NOMO-1 treated with DMSO at 0.1 percent for 48 hours (cell line): Measurements from ENCODE around the gene LRRC4C.
"Not testable (repeated sequence)": the region's sequence is repeated elsewhere in the genome, so short reads cannot be mapped to it uniquely, and the experiment has no call there.

Experiments used
- DNase-seq: peaks from one replicate; lab custom pipeline; 2025; ENCODE audit not compliant: unreplicated experiment; lab: John Stamatoyannopoulos, UW

Gene LRRC4C

DNA sequence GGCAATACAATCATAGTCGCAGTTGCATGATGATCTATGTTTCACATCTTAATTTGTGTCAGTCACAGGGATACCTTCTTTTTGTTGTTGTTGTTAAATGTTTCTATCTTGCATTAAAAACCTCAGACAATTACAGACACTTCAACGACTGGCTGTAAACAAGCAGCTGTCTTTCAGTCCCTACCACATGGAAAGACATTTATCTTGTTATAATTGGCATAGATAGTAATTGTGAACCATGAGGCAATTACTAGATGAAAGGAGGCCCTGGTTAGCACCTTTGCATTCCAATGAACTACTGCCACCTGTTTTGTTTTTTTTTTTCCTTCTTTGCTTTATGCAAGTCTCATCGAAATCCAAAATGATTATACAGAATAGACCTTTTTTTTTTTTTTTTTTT is 416.8 kb downstream of the LRRC4C start:
- no peak for DNase-seq

DNA sequence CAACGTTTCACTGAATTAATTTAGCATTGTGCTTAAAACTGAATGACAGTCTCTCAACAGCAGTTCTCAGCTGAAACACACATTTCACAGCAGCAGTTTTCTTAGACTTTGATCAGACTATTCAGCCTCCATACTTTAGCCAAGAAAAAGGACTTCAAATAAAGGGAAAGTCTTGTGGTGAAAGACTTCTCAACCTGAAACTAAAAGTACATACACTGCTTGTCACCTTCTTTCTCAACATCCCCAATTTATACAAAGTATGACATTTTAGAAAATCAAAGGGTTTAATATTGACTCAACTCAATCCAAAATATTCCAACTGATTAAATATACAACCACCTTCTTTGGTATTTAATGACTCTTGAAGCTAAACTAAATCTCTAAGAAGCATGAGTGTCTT is 419.0 kb downstream of the LRRC4C start:
- DNase-seq = no peak

DNA sequence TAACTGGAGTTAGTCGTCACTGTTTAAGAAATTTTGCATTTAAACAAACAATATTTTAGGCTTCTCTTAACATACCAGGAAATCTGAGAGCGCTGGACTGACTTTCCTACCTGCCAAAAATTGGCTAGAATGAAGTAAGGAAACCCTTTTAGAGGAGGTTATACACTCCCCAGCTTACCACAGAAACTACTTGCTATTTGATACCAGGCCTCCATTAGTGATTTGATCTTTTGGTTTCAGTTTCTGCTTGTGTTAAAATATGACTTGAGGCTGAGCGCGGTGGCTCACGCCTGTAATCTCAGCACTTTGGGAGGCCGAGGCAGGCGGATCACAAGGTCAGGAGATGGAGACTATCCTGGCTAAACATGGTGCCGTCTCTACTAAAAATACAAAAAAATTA is 419.9 kb downstream of the LRRC4C start:
- no peak for DNase-seq

DNA sequence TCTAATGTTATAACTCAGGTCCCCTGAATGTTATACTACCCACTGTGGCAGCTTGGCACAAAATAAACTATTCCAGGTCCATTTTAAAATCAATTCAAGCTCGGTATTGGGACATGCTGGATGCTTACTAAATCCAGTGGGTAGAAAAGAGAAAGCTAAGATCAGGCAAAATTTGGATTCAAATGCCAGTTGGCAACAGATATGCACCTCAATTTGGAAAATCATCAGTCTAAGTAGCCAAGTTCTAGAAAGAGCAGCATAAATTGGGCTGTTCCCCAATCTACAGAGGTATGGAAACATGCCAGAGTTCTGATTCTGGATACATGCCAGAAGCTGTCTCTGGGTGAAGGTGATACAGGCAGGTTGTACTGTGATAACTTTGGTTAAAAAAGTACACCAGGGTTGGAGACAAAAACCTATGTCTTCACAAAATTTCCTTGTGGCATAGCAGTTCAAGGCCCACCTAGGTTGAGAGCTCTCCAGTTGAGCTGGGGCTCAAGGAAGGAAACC is 427.8 kb downstream of the LRRC4C start:
- no peak for DNase-seq

DNA sequence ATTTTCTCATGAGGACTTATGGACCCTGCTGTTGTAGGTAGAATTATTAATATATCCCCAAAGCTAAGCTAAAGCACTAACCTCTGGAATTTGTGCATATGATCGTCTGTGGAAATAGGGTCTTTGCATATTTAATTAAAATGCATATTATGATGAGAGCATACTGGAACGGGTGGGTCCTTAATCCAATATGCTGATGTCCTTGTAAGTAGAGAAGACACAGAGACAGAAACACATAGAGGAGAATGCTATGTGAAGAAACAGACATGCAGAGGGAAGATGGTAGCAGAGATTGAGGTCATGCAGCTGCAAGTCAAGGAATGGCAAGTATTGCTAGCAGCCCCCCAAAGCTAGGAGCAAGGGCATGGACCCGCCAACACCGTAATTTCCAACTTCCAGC is 439.2 kb downstream of the LRRC4C start:
- no peak for DNase-seq

DNA sequence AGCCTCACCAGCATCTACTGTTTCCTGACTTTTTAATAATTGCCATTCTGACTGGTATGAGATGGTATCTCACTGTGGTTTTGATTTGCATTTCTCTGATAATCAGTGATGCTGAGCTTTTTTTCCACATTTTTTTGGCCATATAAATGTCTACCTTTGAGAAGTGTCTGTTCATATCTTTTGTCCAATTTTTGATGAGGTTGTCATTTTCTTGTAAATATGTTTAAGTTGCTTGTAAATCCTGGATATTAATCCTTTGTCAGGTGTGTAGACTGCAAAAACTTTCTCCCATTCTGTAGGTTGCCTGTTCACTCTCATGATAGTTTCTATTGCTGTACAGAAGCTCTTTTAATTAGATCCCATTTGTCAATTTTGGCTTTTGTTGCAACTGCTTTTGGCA is 439.8 kb downstream of the LRRC4C start:
- DNase-seq = not testable (repeated sequence)

DNA sequence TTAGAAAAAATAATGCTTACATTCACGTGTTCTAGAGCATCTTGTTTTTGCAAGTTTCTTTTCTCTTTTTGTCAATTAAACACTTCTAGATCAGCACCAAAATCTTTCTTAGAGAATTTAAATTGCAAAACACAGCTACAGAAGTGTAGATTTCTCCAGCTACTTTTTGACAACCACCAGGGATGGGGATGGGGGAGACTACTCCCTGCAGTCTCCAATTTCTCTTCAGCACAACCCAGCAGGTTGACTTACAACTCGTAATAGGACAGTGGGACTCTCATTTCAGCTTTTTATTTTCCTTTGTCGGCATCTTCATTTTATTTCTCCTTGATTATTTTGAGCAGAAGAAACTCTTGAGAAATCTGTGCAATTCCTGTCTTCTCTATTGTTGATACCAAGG is 441.2 kb downstream of the LRRC4C start:
- DNase-seq = no peak

DNA sequence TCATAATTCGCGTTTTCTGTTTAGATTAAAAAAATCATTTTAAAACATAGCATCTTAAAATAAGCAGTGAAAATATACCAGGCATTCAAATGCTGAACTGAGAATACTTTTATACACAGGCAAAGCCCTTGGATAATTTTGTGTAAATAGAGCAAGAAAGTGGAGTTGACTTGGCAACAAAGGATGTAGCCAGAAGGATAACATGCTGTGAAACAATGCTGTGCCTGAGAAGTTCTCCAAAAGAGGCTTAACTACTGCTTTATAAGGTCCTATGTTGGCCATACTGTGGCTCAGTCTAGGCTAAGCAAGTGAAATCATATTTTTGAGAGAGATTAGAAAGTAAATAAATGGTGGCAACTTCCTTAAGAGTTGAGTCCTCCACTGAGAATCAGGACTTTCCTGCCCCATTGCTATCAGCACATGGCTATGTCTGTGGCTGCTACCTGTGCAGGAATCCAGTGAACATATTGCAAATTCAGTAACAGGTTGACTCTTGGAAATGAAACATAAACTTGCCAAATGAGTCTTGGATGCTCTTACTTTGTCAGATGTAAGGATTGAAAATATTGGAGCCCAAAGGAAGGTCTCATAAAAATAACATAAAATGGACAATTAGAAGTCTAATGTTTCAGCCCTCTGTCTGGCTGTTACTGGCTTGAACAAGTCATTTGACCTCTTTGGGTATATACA is 448.9 kb downstream of the LRRC4C start:
- DNase-seq = no peak

DNA sequence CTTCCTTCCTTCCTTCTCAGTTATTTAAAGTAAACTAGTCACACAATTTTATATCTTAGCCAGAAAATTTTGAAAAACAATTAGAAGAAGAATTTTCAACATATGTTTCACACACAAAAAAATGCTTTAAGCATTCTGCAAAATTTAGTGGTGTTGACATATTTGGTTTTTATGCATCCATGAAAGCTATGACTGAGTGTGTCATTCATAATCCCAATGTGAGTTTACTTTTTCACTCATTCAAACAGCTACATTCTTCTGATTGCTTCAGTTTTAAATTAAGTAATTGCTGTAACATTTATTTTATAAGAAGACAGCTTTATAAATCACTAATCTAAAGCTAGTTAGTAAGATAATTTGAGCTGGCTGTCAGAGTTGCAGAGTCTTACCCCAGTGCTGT is 453.5 kb downstream of the LRRC4C start:
- DNase-seq = no peak

DNA sequence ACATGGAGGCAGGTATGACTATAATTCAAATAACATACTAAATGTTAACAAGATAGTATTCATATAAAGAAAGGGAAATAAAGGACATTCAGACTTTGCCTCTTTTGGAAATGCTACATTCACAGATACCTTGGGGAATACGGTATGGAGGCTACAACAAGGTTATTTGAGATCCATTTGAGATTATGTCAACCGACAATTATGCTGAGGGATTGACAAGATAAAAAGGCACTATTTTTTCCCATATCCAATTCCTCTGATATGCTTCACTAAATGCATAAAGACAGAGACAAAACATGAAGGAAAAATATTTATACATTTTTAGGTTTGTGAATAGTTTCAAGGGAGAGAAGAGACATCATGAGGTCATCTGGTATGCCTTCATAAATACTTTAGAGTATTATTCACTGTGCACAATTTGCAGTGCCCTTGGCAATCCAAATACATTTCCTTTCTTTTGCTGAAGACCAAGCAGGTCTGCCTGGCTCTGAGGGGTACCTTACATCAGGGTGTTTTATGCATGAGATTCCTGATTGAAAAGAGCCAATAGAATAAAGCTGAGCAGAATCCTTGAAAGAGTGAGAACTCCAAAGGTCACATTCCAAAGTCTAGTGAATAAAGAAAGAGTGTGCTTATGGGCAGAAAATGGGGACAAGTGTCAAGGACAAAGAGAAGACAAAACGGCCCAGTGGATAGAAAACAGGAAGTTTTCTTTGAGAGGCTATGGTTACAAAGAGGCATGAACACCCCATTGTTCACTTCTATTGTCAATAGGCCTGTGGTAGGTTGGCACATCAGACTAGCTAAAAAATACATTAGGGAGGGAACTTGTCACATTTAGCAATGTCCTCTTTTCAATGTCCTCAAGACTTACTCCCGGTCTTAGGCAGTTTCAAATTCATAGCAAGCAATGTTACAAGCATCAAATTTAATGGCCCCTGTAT is 455.8 kb downstream of the LRRC4C start:
- DNase-seq = no peak

DNA sequence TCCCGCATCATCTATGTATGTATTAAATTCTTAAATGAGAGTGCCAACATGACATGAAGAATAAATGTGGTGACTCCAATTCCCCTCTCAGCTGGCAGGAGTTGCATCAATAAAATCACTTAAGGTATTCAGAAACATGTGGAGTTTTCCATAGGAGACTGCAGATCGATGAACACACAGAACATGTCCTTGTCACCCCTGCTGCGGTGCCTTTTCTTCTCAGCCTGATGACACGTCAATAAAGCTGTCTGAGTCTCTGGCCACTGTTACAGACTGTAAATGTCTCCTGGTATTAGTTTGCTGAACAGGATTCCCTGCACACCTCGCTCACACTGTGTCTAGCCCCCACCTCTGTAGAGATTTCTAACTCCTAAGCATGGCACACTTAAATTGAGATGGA is 460.5 kb downstream of the LRRC4C start:
- DNase-seq = no peak

DNA sequence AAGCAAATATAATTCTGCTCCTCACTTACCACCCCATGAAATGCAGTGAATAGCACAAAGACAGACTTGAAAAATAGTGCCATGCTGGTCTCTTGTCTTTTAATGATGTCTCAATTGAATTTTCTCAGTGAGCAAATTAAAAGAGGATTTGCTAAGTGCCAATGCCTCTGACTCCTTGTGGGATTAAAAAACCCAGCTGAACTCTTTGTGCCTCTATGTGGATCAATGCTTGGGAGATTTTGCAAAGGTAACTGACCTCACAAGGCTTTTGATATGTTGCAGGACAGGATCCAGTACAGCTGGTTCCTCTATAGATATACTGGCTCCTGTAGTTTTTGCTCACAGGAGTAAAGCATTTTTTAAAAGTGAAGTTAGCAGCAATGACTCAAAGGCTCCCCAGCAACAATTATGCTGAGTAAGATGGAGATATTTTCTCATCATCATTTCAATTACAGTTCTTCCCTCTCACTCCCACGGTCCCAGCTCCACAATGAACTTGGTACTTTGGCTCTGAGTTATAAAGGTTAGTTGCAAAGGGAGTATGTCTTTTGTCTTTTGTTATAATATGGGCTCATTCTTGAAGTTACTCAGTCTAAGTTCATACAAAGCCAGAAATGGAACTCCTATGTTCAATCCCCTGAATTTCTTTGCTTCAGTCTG is 471.5 kb downstream of the LRRC4C start:
- DNase-seq = no peak

DNA sequence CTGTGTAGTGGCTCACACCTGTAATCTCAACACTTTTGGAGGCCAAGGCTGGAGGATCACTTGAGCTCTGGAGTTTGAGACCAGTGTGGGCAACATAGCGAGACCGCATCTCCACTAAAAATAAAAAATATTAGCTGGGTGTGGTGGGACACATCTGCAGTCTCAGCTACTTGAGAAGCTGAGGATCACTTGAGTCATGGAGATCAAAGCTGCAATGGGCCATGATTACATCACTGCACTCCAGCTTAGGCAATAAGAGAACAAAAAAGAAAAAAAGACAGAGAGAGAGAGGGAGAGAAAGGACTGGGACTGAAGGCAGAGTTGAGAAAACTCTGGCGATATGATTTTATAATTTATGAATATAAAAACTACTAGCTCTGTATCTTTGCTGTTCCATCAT is 473.1 kb downstream of the LRRC4C start:
- DNase-seq = no peak

DNA sequence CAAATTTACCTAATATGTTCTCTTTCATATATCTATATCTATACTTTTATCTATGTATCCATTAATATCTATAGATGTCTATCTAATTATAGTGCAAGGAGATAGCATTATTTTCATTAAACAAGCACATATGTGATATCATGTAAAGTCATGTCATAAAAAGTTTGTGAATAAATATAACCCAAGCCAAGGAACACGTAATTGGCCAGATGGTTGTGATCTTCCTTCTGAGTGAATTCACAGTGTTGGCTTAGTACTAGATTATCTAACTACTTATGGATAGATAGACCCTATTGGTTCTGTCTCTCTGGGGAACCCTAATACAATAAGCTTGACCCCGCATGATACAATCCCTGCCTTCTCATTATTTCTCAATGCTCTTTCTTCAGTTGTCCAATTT is 484.4 kb downstream of the LRRC4C start:
- DNase-seq = no peak

DNA sequence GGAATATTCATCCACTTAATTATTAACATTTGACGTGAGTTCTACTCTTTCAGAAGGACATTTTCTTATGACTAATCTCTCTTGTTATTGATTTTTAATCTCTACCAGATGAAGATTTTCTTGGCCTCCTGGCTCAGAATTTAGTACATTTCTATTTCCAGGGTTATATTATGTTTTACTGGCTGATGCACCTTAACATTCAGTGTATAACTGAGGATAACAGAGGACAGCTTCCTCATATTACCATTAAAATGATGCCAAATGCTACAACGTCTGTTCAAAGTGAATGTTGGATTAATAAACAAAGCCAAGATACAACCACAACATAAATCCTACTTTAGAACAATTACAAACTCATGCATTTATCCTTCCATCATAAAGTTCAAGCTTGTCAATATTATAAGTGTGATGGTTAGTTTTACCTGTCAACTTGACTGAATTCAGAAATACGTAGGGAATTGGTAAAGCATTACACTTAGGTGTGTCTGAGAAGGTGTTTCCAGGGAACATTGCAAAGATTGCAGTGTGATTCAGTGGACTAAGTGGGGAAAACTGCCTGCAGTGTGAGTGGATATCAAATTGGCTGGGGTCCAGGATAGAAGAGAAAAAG is 485.2 kb downstream of the LRRC4C start:
- DNase-seq = no peak

DNA sequence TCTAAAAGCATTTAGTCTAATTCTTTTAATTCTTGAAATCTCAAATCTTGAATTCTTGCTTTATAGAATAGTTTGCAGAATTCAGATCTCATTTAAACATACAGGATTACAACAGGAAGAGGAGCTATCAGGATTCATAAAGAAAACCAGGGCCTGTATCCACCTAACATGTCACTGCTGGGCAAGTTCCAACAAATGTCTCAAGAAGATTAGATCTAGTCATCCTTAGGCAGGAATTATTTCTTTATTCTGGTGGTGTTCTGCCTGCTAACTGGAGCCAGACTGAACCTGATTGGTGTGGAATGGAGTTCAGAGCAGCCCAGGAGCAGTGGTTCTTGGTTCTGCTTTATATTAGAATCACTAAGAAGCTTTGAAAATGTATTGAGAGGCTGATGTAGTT is 500.7 kb downstream of the LRRC4C start:
- no peak for DNase-seq

DNA sequence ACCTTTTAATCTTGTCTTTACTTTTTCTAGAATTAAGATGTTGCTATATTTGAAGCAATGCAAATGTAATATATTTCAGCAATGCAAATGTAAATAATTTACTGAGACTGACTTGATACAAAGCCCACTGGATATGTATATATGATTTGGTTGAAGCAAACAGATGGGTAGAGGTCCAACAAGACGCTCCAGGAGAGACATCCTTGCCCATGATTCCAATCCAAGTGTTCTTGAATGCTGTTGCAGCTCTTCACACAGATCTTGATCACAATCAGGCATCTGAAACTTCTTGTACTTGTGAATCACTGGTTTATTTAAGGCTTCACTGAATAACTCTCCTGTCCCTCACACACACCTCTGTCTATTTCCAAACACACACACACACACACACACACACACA is 507.0 kb downstream of the LRRC4C start:
- no peak for DNase-seq

DNA sequence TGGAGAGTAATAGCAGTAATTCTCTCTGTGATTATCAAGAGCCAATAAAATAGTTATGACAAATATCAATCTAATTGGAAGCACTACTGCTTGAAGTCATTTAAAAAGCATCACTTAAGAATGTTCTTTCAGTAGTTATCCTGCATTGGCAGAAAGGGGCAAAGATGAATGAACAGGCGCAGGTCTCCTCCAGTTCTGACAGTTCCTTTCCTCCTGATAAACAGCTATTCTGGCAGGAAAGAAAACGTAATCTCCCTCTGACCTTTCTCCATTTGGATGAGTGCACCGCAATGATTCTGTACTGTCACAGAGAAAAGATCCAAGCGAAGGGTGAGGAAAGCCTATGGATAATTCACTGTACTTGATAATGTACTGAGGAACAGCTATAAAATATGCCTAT is 521.5 kb downstream of the LRRC4C start:
- DNase-seq = no peak

DNA sequence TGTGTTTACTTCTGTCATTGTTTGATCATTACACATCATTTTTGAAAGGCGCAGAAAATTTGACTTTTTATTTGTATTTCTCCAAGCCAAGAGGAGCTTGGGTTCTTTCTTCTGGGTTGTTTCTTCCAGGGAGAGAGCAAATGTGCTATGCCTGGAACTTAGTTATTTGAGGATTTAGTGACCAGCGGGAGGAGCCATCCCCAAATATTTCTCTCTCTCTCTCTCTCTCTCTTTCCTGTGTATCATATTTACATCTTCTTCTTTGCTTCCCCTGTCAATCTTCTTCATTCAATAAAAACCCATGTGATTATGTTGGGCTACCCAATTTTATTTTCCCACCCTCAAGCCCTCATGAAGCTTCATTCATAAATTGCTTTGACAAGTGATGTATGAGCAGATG is 534.5 kb downstream of the LRRC4C start:
- DNase-seq = no peak

DNA sequence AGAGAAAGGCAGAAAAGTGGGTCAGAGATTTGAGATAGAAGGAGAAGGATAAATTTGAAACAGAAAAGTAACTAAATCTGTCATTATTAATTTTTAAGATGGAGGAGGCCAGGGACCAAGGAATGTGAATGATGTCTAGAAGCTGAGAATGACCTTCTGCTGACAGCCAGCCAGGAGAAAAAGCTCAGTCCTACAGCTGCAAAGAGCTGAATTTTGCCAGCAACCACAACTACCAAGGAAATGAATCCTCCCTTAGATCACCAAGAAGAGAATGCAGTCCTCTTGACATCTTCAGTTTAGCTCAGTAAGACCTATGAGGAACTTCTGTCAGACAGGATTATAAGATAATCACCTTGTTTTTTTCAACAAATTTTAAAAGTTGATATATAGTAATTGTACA is 538.2 kb downstream of the LRRC4C start:
- no peak for DNase-seq

DNA sequence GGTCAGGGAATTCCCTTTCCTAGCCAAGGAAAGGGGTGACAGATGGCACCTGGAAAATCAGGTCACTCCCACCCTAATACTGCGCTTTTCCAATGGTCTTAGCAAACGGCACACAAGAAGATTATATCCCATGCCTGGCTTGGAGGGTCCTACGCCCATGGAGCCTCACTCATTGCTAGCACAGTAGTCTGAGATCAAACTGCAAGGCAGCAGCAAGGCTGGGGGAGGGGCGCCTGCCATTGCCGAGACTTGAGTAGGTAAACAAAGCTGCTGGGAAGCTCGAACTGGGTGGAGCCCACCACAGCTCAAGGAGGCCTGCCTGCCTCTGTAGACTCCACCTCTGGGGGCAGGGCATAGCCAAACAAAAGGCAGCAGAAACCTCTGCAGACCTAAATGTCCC is 548.7 kb downstream of the LRRC4C start:
- DNase-seq = not testable (repeated sequence)
